GM10847 (cell line): Measurements from ENCODE around the gene ZNF865.

Experiments
- POLR2A ChIP-seq: IDR thresholded peaks from 2 replicates; pipeline ENCODE4 v1.6.1; 2011; ENCODE audit not compliant: insufficient read length; ENCODE audit errors: extremely low read depth

Gene ZNF865

DNA sequence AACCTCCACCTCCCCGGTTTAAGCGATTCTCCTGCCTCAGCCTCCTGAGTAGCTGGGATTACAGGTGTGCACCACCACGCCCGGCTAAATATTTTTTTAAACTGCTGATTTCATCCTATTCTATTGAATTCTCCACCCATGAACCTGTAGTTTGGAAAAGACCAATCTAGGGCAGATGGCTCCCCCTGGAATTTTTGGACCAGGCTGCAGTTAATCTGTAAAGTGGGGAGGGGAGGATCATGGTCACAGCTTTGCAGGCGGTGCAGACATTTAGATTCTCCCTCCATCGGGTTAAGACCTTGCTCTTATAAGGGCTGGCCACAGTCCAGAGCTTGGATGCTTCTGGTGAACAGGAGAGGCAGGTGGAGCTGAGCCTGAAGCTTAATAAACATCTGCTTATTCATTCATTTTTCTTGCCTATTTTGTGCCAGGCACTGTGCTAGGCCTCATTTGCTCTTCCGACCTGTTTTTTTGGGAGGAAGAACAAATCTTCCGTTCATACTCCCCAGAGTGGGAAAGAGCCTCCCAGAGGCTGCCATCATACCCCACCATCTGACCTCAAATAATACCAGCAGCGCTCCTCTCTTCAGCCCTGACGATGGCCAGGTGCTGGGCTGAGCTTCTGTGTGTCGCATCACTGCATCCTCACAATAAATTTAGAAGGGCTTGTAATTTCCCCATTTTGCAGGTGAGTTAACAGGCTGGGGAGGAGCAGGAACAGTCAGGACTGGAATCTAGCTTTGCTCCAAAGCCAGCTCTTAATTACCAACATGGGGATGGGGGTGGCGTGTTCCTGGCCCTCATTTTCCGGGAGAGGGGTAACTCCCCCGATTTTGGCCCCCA, 41.7 kb downstream of the ZNF865 start:
- TF ChIP-seq POLR2A, result no peak

DNA sequence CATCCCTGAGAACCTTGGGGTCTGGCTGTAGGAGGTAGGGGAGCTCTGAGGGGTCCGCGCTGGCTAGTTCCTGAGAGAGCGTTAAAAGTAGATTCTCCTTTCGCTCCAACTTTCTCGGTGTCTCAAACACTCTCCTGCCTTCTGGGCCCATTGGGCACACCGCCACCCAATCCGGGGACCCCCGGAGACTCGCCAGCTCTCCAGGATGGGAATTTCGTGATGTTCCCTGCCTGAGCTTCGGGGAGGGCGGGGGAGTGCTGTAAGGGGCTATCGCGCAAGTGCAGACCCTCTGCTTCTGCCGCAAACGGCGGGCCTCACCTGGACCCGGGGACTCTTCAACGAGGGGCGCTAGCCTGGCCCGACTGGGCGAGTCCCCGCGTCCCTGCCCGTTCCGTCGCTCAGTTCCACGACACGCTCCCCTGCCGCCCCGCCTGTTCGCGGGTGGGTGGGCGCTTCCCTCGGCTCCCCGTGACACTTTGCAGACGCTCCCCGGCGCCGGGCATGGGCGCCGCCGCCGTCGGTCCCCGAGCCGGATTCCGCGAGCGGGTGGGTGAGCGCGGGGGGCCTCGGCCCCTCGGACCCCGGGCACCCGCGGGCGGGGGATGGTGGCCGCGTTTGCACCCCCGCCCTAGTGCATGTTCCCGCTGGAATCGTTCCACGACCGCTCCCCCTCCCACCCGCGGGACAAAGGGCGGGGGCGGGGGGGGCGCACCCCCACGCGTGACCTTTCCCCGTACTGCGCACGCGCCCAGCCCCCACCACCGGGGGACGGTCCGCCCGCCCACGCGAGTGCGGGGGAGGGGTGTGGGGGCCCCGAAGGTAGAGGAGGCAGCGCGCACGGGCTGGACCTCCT, 42.5 kb downstream of the ZNF865 start, which contains the start of gene CCDC106:
CCDC106 (plus strand) TSS at position 481 of the 853 bp plus-strand sequence. CDS start 835 bp downstream, outside the sequence.
- TF ChIP-seq POLR2A, result peak; percentile 5

DNA sequence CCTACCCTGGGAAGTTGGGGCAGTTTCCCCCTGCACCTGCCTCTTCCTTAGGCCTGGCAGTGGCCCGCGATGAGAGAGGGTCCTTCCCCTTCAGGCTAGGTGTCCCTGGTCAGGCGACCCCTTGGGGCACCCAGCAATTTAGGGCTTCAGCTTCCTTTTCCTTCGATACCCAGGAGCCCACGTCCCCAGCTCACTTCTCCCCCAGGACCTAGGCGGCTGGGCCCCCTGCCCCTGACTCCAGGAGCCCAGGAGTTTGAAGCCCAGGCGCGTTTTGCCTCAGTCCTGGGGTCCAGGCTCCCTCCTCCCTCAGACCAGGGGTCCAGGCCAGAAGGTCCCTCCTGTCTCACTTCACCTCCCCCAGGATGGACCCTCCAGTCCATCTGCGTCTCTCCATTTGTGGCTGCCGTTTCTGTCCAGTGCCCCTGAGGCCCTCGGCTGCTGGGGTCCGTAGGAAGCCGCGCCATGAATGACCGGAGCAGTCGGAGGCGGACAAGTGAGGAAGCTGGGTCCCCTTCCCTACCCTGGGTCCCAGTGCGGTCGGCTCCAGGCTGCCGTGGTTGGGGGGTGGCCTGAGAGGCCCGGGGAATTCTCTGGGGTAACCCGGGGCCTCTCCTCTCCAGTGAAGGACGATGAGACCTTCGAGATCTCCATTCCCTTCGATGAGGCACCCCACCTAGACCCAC, 43.3 kb downstream of the ZNF865 start:
- TF ChIP-seq POLR2A, result no peak

DNA sequence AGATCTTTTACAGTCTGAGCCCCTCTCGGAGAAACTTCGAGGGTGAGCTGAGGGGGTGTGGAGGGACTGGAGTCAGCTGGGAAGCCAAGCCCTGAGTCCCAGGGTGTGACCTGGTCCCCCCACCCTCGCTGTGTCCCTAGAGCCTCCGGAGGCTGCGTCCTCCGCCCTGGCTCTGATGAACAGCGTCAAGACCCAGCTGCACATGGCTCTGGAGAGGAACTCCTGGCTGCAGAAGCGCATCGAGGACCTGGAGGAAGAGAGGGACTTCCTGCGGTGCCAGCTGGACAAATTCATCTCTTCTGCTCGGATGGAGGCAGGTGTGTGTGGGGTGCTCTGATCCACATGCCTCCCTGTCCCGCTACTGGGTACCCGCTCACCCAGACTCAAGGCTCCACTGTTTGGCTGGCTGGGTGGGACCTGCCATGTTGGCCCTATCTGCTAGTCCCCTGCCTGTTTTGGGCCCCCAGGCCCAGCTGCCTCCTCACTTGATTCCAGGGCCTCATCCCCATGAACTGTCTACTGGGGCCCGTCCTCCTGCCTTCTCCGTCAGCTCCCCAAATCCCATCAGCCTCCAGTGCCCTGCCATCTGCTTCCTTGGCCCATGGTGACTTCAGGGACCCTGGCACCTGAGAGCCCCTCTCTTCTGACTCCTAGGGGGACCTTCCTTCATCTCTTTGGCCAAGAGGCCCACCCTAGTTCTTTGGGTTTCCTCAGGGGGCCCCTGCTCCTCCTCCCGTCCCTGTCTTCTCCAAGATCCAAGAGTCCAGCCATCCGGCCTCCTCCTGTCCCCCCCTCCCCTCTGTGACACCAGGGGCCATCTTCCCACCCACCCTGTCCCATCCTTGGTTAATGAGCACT, 44.0 kb downstream of the ZNF865 start:
- no peak for TF ChIP-seq POLR2A

DNA sequence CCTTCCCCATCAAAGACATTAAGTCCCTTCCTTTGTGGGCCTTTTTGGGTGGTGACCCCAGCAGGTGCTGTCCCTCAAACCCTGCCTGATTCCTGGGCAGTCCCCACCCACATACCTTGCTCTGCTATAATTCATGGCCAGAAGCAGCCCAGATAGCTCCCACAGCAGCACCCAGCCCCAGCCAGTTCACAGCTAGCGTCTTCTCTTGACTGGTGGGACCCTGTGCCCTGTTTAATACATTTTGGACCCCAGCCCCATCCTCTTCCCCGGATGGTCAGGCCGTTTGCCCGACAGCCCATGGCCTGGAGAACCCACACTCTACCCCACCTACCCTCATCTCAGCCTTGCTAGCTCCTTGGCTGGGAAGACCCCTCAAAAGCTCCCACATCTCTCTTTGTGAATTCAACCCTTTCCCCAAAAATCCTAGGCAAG, 44.7 kb downstream of the ZNF865 start:
- no peak for TF ChIP-seq POLR2A

DNA sequence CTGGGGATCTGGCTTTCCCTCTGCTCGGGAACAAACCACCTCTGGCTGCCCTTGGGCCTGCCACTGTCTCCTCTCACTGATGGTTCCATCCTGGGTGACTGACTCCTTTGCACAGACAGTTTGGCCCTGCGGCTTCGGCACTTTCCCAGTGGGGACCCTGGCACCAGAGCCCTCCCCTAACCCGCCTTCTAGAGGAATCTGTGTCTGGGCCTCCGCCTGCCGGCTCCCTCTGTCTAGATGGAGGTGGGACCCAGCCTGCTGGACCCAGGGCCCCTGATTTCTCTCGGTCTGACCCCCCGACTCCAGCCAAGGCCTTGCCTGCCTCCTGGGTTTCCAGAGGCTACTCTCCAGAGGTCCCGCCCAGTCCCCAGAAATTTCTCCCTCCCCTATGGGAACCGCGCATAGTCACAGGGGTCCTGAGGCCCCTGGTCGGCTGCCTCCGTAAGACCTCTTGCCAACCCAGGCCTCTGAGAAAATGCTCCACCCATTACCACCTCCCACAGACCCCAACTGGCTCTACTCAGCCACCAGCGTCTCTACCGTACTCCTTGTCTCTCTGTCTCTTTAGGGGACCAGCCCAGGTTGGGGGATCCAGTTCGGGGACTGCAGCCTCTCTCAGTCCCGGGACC, 45.3 kb downstream of the ZNF865 start:
- no peak for TF ChIP-seq POLR2A

DNA sequence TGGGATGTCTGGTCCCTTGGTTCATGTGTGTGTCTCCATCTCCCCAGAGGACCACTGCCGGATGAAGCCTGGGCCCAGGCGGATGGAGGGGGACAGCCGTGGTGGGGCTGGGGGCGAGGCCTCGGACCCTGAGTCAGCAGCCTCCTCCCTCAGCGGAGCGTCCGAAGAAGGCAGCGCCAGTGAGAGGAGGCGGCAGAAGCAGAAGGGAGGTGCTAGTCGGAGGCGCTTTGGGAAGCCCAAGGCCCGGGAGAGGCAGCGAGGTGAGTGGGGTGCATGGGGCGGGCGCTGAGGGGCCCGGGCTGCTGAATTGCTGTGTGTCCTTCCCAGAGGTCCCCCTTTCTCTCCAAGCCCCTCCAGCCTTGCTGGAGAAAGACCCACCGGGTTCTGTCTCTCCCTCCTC, 45.8 kb downstream of the ZNF865 start:
- no peak for TF ChIP-seq POLR2A

DNA sequence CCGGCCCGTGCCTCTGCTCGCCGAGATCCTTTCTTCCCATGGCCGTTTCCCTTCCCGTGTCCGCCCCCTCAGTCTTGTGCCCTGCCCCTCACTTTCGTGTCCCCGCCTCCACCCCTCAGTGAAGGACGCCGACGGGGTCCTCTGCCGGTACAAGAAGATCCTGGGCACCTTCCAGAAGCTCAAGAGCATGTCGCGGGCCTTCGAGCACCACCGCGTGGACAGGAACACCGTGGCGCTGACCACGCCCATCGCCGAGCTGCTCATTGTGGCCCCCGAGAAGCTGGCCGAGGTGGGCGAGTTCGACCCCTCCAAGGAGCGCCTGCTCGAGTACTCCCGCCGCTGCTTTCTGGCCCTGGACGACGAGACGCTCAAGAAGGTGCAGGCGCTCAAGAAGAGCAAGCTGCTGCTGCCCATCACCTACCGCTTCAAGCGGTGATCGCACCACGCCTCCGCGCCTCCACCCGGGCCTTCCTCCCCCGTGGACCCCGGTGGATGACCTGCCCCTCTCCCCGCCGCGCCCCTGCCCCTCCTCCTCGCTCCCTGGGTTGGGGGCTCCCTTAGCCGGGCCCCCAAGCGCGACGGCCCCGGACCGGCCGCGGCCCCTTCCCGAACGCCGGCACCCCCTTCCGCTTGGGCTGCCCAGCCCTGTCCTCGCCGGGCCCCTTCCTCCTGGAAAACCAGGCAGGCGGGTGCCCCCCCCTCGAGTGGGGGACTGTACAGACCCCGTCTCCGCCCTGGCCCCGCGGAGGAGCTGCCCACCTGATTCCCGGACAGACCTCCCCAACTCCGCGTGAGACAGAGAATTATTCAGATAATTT, 47.1 kb downstream of the ZNF865 start:
- TF ChIP-seq POLR2A, result no peak

DNA sequence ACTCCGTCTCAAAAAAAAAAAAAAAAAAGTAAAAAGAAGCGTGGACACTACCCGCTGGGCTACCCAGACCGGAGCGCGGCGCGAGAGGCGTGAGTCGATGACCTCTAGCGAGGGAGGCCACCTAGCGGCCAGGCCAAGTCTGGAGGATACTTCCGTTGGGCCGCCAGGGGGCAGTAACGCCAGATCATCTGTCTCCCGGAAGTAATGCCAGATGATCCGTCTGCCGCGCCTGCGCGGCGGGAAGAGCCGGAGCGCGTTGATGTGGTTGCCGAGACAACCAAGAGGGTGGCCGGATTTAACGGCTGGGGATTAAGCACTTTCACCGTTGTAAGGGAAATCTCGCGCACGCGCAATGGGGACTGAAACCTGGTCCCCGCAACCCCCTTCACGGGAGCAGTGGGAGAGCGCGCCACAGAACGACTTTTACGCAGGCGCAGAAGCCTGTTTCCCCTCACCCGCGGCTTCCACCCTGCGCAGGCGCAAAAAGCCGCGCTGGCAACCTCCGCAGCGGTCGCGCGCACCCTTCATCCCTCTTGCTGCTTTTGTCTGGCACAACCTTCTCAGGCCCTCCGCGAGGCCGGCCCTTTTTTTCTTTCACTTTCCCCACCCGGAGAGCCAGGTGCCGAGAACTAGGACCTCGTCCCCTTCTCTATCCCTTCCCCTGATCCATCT, 48.3 kb downstream of the ZNF865 start:
- peak; percentile 73 for TF ChIP-seq POLR2A

DNA sequence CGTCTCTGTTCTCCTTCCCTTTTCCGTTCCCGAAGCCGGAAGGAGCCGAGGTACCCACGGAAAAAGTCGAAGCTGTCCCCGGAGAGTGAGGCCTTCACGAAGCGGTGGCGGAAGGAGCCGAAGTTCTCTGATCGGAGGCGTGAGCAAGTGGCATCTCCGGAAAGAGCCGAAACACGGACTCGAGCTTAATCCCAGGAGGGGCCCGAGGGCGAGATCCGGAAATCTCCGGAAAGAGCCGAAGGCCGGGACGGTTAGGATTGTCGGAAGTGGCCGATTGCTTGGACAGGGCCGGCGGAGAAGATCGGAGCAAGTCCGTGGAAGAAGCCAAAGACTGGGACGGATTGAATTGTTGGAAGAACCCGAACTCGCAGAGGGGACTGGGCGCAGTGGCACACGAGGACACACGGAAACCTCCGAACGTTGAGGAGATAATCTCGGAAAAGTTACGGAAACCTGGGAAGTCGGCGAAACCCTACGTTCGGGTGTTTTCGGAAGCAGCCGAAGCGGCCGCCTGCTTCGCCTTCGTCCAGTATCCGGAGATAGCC, 48.9 kb downstream of the ZNF865 start:
- no peak for TF ChIP-seq POLR2A

DNA sequence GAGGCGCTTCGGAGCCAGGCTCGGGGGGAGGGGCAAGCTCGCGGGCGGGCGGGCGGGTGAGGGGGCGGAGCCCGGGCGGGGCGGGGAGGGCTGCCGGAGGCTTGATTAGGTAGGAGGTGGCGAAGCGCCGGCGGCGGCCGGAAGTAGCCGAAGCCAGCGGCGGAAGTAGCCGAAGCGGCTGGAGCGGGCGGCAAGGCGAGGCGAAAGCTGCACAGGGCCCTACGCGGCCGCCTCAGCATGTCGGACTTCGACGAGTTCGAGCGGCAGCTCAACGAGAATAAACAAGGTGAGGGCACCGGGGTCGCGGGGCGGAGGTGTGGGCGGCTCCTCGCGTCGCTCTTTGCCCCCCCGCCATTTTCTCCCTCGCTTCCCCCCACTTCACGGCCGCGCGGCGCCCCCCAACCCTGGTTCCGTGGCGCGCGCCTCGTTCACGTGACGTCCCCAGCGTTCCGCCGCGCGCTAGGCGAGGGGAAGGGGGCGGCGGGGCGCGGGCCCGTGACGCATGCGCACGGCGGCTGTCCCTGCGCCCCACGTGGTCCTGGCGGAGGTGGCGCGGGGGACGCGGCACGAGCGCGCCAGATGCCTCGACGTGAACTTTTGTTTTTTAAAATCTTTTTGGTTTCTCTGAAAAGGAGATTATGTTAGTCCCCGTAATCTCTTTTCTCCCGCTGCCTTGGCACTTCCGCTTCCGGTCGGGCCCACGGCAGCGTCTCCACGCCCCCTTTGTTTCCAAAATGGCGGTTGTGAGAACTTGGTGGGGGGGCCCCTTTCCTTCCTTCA, 49.6 kb downstream of the ZNF865 start, which contains the start of gene U2AF2:
U2AF2 (plus strand) TSS at position 168 of the 780 bp plus-strand sequence; CDS start at position 238, 70 bp downstream.
- TF ChIP-seq POLR2A, result peak; percentile 82
